HEK293 (cell line): ENCODE results near the gene LCE4A.

Experiments
- CTCF ChIP-seq: fragments of 450-650 bp; formaldehyde crosslinking; IDR thresholded peaks from 2 replicates; pipeline ENCODE4 v1.5.1; 2016; ENCODE audit warnings: missing biosample characterization, missing genetic modification characterization
- ZNF138 ChIP-seq: fragments of 450-650 bp; formaldehyde crosslinking; IDR thresholded peaks from 2 replicates; pipeline ENCODE4 v1.5.1; 2016; ENCODE audit warnings: missing biosample characterization, missing genetic modification characterization, borderline replicate concordance
- ZNF280C ChIP-seq: fragments of 450-650 bp; formaldehyde crosslinking; IDR thresholded peaks from 2 replicates; pipeline ENCODE4 v1.5.1; 2016; ENCODE audit warnings: missing biosample characterization, missing genetic modification characterization
- ZNF639 ChIP-seq: fragments of 450-650 bp; formaldehyde crosslinking; IDR thresholded peaks from 2 replicates; pipeline ENCODE4 v1.5.1; 2016; ENCODE audit warnings: missing biosample characterization, missing genetic modification characterization
- ZNF747 ChIP-seq: fragments of 450-650 bp; formaldehyde crosslinking; IDR thresholded peaks from 2 replicates; pipeline ENCODE4 v1.5.1; 2016; ENCODE audit warnings: missing biosample characterization, missing genetic modification characterization

GRCh38 chr1:152681616-152682015, 26.3 kb upstream of the LCE4A start:
- TF ChIP-seq CTCF (tag by site-specific recombination) (no peak), ZNF639 (tag by site-specific recombination) (no peak), ZNF747 (tag by site-specific recombination) (no peak), ZNF138 (tag by site-specific recombination) (no peak), ZNF280C (no peak)
